HL-60/S4 (cell line): ENCODE measurements around the gene SORL1.
"Not testable (repeated sequence)": the region's sequence is repeated elsewhere in the genome, so short reads cannot be mapped to it uniquely, and the experiment has no call there.

Experiments
- in situ Hi-C: fragments of 300-500 bp; cut with MboI; formaldehyde crosslinking; loops from 2 replicates; pipeline ENCODE4 v1.14.3; 2022; ENCODE audit warnings: low sequenced_read_pairs

Gene SORL1

DNA sequence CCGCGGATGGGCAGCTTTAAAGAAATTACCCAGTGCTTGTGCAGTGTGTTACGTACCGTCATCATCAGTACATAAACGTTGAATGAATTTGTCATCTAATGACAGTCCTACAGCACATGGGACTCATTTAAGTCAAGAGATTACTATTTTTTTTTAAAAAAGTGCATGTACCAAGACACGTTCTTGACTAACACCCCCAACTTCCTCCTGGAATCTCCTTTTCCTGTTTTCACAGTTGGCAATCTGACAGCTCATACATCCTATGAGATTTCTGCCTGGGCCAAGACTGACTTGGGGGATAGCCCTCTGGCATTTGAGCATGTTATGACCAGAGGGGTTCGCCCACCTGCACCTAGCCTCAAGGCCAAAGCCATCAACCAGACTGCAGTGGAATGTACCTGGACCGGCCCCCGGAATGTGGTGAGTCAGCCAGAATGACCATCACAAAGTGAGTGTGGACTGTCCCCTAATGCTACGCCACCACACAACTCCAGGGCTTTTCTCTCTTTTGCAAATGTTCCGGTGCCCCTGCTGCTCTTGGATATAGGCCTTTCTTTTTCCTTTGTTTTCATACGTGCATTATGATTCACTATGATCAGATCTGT is 162.6 kb downstream of the SORL1 start:
- in situ Hi-C loops: no loop called here

DNA sequence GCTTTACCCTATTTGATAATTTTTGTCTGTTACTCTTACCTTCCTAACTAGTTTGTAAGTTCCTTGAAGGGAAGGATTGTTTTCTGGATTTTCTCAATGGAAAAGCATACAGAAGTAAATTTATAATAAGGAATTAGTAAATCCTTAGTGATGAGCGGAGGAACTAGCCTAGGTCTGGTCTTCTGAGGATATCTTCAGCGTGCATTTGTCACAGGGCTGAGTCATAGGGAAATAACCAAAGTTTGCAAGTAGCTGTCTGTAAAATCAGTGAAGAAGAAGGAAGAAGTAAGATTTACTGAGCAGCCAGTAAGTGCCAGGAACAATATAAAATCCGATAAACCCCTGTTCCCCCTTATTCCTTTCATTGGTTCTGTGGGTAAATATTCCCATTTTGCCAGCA is 163.4 kb downstream of the SORL1 start:
- in situ Hi-C loops: no loop called here

DNA sequence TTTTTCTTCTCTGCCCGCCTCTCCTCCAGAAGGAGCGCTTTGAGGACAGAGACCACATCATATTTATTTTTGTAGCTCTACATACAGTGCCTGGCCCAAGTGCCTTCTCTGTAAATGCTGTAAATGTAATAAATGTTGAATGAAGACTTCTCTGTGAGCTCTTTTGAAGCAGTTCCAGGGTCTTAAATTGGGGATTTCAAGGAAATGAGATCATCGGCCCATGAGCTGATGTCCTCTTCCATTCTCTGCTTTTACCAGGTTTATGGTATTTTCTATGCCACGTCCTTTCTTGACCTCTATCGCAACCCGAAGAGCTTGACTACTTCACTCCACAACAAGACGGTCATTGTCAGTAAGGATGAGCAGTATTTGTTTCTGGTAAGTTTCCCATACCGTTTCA is 166.4 kb downstream of the SORL1 start:
- in situ Hi-C loops: no loop called here

DNA sequence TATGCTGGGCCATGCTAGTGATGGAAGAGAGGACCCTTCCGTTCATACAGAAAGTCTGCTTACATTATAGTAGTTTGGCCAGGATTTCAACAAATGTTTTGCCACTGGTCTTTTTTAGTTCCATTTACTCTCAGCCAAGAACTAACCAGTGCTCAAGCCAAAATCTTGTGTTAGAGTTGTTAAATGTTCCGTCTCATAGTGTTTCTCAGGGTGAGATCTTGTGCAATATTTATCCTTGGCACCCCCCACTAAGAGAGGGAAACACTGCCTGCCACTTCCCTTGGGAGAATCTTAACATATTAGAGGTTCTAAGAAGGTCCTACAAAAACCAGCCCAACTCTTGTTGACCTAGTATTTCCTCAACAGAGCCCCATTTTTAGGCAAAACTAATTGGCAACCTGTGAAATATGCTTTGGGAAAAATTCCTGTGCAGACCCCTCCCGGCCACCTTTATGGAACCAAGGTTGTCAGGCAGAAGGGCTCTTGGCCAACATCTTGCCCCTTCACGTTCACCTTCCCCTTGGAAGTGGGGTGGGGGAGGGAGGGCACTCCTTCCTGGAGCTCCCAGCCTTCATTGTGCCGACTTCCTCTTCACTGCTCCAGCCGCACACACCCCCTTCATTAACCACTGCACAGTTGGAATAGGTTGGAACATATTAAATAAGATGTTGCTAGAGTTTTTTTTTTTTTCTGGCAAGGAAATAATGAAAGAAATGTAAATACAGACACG is 173.8 kb downstream of the SORL1 start:
- in situ Hi-C loops: no loop called here

DNA sequence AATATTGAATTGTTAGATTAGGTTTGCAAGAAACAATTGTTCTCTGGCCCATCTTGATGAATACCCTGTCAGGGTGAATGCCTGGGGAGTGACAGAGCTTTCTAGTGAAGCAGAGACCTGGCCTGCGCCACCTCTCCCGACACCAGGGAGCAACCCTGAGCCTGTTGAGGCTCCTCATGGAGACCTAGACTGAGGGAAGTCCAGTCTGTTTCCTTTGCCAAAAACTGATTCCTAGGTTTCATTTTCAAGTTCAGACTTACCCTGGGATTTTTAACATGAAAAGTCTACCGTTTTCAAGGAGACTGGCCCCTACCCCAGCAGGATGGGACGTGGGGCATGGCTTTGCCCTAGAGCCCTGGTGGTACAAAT is 174.4 kb downstream of the SORL1 start:
- in situ Hi-C loops: no loop called here

DNA sequence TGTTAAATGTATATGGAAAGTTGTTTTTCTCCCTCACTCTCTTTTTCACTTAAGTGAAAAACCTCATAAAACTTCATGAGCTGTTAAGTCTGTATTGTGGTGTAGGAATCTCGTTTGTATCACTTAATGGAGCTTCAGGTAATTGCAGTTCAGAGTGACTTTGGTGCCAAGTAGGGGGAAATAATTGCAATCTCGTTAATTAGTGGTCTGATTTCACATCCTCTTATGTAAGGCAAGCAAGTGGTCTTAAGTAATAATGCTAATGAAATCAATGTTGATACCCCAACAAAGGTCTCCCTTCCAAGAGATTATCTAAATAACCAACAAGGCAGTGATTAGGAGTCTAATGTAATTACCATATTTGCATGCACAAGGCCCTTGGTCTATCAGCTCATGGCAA is 174.9 kb downstream of the SORL1 start:
- in situ Hi-C loops: no loop called here

DNA sequence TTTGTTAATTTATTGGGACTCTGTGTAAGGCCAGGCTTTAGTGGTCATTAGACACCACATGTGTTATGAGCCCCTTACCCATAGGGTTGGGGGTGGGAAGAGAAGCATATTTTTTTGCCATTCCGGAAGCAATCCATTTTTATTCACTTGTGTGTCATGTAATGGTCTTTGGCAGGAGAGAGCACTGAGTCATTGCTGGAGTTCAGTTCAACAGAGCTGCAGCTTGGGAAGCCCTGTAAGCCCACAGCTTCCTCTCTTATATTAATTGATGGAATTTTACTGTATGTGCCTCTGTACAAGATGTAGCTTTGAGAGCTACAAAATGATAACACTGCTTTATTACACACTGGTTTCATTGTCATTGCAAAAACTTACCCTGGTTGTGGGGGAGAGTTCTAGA is 177.9 kb downstream of the SORL1 start:
- in situ Hi-C loops: no loop called here

DNA sequence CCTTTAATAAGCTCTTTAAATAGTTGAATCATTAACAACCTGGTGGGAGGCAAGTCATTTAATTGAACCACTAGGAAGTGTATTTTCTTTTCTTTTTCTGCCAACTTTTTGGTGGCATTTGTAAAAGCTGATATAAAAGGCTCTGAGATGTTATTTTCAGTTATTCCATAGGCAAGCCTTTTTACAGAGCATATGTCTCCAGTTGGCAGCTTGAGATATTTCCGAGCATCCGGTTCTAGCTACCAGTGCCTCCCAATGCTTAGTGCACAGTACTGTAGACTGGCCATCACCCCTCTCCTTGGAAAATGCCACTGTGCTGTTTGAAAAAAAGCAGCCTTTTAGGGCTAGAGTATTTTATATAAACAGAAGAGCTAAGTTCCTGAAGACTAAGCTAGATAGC is 179.3 kb downstream of the SORL1 start:
- in situ Hi-C loops: no loop called here

DNA sequence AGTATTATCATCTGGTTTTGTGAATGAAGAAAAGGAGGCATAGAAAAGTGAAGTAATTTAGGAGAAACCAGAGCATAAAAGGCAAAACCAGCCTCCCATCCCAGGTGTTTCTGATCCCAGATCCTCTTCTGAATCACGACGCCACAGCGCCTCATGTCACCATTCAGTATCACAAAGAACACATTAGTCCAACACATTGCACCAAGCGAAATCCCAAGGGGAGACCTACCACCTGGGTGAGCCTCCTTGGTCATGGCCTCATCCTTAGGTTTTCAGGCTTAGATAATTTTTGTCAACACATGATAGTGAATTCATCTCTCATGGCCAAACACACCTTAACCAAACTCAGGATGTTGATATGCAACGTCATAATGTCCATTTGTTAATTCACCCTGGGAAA is 182.2 kb downstream of the SORL1 start:
- in situ Hi-C loops: no loop called here

DNA sequence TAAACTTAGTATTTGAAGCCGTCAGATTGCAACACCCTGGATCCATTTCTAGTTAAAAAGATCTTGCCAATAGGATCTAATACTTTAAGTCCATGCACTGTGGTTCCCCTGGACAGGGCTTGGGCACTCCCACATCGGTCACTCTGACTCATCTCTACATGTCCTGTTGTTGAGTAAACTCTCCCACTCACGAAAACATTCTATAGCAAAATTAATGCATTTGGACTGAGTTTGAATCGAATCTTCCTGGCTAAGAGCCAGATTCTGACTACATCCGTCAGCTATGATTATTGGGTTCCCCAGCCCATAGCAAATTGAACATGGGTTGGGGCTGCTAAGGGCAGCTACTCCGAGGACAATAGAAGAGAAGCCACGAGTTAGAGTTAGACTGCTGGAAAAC is 182.8 kb downstream of the SORL1 start:
- in situ Hi-C loops: no loop called here

DNA sequence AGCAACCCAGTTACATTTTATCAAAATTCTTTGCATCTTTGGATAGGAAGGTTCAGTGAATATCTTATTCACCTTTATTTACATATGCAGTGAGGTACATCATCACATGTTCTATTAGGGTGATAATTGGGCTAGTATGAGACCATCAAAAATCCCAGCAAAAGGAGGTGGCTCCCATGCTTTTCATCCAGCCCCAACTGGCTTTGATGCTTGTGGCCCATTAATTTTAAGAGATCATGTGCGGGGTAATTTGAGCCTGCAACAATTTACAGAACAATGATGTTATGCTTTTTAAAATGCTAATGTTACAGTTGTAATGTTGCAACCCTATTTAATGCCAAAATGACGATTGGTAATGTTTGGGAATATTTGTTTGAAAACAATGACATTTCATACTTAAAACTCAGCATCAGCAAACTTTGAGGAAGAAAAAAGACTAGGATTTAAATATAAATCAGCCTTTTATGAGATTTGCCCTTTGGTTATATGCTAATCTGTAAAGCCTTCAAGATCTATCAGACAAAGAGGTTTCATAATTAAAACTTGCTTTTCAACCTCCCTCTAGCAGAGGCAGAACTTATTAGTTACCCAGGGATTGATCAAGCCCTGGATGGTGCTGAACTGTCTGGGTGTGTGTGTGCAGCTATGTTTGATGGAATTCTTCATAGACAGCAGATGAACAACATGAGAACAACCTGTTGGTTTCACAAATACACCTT is 184.1 kb downstream of the SORL1 start:
- in situ Hi-C loops: no loop called here

DNA sequence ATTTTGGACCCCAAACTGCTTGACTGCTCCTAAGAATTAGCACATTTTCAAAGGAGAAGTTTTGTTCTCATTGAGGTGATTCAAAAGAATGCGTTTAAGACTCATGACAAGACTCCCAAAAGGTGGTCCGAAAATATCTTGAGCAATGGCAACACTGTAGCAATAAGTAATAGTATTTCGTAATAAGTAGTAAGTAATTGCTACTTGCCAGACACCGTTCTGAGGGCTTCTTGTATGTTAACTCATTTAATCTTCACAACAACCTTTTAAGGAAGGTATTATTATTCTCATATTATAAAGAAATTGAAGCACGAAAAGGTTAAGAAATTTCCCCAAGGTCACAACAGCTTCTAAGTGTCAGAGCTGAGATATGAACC is 184.7 kb downstream of the SORL1 start:
- in situ Hi-C loops: no loop called here

DNA sequence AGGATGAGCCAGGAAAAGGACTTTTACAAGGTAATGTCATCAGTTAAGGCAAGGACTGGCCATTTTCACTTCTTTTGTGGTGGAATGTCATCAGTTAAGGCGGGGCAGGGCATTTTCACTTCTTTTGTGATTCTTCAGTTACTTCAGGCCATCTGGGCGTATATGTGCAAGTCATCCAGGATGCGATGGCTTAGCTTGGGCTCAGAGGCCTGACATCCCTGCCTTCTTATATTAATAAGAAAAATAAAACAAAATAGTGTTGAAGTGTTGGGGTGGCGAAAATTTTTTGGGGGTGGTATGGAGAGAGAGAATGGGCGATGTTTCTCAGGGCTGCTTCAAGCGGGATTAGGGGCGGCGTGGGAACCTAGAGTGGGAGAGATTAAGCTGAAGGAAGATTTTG is 185.5 kb downstream of the SORL1 start:
- in situ Hi-C loops: not testable (repeated sequence)

DNA sequence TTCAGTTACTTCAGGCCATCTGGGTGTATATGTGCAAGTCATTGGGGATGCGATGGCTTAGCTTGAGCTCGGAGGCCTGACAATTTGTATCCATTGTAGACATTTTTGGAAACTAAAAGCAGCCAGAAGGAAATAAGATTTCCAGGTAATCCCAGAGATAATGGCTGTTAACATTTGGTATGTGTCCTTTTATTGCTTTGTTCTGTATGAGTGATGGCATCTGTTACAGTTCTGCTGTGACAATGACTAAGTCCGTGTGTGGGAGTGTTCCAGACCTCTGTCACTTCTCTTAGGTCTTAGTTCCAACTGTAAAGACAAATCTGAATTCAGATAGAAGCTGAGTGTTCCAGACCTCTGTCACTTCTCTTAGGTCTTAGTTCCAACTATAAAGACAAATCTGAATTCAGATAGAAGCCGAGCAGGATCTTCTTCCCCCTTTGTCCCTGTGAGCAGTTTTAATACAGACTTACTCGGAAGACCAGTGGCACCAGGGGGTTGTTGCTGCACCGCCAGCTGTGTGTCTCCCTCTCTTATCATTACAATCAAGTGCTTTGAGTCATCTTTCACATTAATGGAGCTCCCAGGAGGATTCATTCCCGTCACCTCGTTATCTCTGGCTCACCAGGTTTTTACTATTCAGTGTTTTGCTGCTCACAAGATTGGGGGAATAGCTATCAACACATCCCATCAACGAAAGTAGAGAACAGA is 191.5 kb downstream of the SORL1 start:
- in situ Hi-C loops: no loop called here

DNA sequence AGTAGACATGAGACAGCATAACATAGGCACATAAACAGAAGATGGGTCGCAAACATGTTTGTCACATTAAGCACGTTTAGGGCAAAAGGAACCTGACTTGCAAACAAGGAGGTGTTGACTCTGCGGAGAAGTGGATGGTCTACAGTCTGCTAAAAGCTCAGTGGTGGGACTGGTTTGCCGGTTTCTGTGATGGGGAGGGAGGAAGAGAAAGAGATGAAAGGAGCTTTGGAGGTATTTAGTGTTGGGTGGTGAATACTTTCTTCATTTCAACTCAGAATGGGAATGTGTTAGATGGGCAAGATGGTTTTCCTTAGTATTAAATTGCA is 192.0 kb downstream of the SORL1 start:
- in situ Hi-C loops: no loop called here

DNA sequence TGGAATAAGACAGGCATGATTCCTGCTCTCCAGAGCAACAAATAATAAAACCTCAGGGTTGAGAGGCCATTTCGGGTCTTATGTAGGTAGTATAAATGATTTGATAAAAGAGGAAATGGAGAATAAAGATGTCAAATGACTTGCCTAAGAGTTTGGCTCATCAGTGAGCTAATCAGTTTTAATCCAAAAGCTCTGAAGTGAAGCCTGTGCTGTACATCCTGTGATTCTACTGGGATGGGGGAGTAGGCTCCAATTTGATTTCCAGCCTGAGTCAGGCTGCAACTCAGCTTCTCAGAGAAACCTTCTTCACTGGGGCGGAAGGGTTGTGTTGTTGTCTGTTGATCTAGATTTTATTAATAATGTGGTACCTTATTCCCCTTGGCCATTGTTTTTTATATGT is 192.9 kb downstream of the SORL1 start:
- in situ Hi-C loops: no loop called here

DNA sequence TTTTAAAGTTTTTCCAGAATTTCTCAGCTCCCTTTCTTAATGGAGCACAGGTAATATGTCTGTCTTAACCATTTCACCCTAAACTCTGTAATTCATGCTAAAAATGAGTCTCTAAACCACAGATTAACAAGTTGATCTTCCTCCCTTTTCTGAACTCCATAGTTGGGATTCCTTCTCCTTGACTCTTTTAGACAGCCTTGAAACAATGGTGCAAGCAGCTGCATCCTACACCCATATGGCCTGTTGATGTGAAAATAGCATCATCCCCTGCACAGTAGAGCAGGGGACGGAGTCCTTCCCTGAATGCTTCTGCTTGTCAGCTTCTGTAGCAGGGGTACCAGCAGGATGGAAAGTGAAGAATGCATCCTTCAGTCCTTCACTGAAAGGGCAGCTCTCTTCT is 193.5 kb downstream of the SORL1 start:
- in situ Hi-C loops: no loop called here

DNA sequence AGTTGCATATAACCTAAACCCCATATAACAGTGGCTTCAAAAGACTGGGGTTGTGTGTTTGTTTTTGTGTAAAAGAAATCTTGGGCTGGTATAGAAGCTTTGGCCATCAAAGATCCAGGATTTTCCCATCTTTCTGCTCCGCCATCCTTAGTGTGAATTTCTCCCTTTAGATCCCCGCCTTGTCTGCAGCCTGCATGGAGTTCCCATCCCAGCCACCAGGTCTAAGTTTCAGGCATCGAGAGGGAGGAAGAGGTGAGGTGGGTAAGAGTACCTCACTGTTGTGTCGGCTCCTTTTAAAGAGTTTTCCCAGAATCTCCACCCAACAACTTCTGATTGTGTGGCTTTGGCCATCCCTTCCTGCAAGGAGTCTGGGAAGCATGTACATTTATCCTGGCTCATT is 196.2 kb downstream of the SORL1 start:
- in situ Hi-C loops: no loop called here

DNA sequence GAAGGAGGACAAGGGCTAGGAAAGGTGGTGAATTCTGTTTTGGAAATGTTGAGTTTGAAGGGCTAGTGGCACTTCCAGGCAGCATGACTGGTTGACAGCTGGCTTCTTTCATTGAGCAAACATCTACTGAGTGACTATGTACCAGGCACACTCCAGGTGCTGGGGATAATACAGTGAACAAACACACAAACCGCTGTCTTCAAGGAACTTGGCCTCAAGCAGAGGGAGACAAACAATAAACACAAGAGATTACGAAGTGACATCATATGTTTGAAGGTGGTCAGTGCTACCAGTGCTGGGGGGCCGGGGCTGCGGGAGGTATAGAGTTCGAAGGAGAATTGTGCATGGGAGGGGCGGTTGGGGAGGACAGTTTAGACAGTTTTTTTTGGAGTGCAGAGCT is 197.7 kb downstream of the SORL1 start:
- in situ Hi-C loops: loop anchor here (10.0 kb wide), 1 partner anchor 855 kb away; no protein-coding TSS in a partner anchor

DNA sequence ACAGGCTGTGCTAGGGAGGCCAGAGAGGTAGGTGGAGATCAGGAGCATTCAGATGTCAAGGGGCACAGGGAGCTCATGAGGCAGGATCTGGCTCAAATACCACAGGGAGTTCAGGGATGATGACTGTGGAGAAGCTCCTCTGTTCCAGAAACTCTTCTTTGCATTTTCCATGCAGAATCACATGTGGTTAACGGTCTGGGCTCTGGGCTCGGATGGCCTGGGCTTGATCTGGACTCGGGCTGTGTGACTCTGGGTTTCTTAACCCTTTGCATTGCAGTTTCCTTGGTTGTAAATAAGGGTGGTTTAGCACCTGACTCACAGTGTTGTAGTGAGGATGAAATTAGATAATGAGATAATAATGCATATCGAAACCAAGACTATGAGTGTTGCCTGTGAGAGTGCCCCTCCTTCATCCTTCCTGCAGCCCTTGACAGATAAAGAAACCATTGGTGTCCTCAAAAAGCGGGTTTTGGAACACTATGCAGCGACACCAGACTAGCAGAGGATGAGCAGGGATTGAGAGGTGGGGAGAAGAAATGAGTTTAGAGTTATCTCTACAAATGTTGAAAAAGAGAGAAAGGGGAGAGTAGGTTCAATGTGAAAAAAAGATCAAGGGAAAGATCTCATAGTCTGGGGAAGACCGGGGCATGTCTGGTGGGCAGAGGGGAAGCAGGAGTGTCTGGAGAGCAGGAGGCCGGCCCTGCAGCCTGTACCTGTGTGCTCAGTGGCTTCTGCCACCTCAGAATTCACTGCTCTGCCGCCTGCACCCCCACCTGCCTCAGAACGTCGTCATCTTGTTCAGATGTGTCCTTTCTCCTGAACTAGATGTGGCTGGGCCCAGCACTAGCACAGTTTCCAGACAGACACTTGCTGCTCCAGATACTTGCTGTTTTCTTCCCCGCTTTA is 198.5 kb downstream of the SORL1 start:
- in situ Hi-C loops: loop anchor here (10.0 kb wide), 1 partner anchor 854 kb away; no protein-coding TSS in a partner anchor

DNA sequence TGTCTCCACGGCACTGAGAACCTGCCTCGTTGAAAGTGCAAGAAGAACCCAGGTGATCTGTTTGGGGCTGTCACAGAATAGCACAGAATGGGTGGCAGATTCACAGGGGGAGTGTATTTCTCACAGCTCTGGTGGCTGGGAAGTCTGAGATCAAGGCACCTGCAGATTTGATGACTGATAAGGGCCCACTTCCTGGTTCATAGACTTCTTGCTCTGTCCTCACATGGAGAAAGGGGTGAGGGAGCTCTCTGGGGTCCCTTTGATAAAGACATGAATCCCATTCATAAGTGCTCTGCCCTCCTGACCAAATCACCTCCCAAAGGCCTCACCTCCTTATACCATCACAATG is 199.1 kb downstream of the SORL1 start:
- in situ Hi-C loops: loop anchor here (10.0 kb wide), 1 partner anchor 854 kb away; no protein-coding TSS in a partner anchor
